GM12892 (cell line): ENCODE results near the gene GLIS1.

ENCODE experiments used
- POLR2A ChIP-seq: IDR thresholded peaks from 2 replicates; pipeline ENCODE4 v1.6.1; 2011; ENCODE audit warnings: low read depth, low read length, control low read depth
- POLR2AphosphoS5 ChIP-seq: IDR thresholded peaks from 2 replicates; pipeline ENCODE4 v1.6.1; 2011; ENCODE audit warnings: low read depth, low read length, control low read depth
- TAF1 ChIP-seq: IDR thresholded peaks from 2 replicates; pipeline ENCODE4 v1.6.1; 2011; ENCODE audit warnings: low read depth, mild to moderate bottlenecking, control low read depth, low read length, borderline replicate concordance

- no peak for TF ChIP-seq TAF1
- no peak for TF ChIP-seq POLR2AphosphoS5
- no peak for TF ChIP-seq POLR2A
Observed at GRCh38 chr1:53540604-53541262, 198.2 kb downstream of the GLIS1 start.
